ENCODE measurements around the gene NAA10. TPM values are rescaled to one million over a fixed set of nuclear protein-coding genes. Genes with fewer than 3 reads are reported as not detected.
A peak's percentile ranks its signal among the peaks of the same experiment; 100 is the strongest.

Gene NAA10
- total RNA-seq, 3 donors from 2014 or later, result 57.7 to 81.0 (median 79.2) TPM

DNA sequence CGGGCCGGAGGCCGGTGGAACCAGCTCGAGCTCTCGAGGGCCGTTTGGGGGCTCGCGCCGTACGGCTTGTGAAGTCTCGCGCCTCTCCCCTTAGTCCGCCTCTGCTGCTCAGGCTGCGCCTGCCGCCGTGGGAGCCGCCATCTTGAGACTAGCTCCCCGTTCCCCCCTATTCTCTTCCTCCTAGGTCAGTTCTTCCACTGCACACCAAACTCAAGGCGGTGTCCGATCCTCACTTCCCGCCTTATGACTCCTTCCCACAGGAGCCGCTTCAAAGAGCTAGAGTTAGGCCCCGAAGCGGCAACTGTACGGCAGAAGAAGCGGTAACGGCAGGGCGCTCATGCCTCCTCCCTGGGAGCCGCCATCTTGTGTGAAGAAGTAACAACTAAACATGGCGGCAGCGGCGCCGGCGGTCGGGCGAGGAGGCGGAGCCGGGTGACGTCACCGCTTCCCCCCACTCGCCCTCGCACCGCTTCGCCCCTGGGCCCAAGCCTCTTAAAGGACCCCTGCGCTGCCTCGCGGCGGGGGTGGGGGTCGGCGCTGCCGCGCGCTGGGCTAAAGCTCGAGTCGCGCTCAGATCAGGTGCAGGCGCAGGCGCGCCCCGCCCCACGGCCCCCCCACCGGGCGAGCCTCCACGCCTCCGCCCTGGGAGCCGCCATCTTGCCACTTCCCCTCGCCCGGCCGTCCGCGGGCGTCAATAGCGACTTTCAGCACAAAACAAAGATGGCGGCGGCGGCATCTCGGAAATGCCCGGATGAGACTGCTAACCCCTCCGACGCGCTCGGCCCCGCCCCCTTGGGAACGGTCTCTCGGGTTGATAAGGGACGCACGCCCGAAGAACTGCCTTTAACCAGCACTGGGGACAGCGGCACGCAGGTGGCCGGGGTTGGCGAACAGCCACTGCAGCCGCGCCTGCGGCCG lies 36.9 kb upstream of the NAA10 start, which contains the start of gene HCFC1:
HCFC1 (minus strand) TSS at position 369 of the 918 bp plus-strand sequence. CDS start 978 bp downstream, outside the sequence.
- Histone ChIP-seq H3K4me1 (peaks cover 0 to 15% of the 10 kb centered on the region in 2 donors), H3K27me3 (peaks cover 0 to 12% of the 10 kb centered on the region in 2 donors), H3K9me3 (no peaks in the 10 kb centered on the region), H3K4me3 (peak within 1 kb of the TSS; percentile 73 to 91 (median 82)), H3K27ac (peak within 1 kb of the TSS; percentile 99 to 100), H3K36me3 (no peaks in the 10 kb centered on the region)
- intact Hi-C loops (cut with DNase I; ENCODE audit: low total_unique reads), result no loop called here
- TF ChIP-seq POLR2A (IDR thresholded peaks at IDR 0.05), result peak; percentile 45
- peak; percentile 39 to 70 (median 46) for TF ChIP-seq POLR2AphosphoS5 (IDR thresholded peaks at IDR 0.05)
- TF ChIP-seq, protein P1, sequence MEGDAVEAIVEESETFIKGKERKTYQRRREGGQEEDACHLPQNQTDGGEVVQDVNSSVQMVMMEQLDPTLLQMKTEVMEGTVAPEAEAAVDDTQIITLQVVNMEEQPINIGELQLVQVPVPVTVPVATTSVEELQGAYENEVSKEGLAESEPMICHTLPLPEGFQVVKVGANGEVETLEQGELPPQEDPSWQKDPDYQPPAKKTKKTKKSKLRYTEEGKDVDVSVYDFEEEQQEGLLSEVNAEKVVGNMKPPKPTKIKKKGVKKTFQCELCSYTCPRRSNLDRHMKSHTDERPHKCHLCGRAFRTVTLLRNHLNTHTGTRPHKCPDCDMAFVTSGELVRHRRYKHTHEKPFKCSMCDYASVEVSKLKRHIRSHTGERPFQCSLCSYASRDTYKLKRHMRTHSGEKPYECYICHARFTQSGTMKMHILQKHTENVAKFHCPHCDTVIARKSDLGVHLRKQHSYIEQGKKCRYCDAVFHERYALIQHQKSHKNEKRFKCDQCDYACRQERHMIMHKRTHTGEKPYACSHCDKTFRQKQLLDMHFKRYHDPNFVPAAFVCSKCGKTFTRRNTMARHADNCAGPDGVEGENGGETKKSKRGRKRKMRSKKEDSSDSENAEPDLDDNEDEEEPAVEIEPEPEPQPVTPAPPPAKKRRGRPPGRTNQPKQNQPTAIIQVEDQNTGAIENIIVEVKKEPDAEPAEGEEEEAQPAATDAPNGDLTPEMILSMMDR (IDR thresholded peaks at IDR 0.05), result no peak
- peak; percentile 87 to 95 for DNase-seq (ENCODE audit: low spot score in 2 of 2)

GRCh38 chrX:153971124-153971449 lies 36.2 kb upstream of the NAA10 start:
- Histone ChIP-seq H3K27me3 (peaks cover 0 to 18% of the 10 kb centered on the region in 2 donors), H3K36me3 (no peaks in the 10 kb centered on the region), H3K9me3 (no peaks in the 10 kb centered on the region), H3K27ac (peak overlapping the region; percentile 99 to 100), H3K4me1 (peaks cover 0 to 15% of the 10 kb centered on the region in 2 donors), H3K4me3 (peak overlapping the region; percentile 73 to 91 (median 82))
- TF ChIP-seq POLR2A (IDR thresholded peaks at IDR 0.05) (no peak), POLR2AphosphoS5 (IDR thresholded peaks at IDR 0.05) (peak in 1 of 3 donors; percentile 37)
- intact Hi-C loops (cut with DNase I; ENCODE audit: low total_unique reads), result no loop called here
- peak; percentile 80 to 90 for DNase-seq (ENCODE audit: low spot score in 2 of 2)

GRCh38 chrX:153970357-153971123 lies 35.7 kb upstream of the NAA10 start:
- DNase-seq (ENCODE audit: low spot score in 2 of 2), result no peak
- Histone ChIP-seq H3K27me3 (peaks cover 0 to 22% of the 10 kb centered on the region in 2 donors), H3K27ac (peak overlapping the region; percentile 99 to 100), H3K4me1 (peaks cover 0 to 15% of the 10 kb centered on the region in 2 donors), H3K4me3 (peak overlapping the region; percentile 73 to 91 (median 82)), H3K36me3 (no peaks in the 10 kb centered on the region), H3K9me3 (no peaks in the 10 kb centered on the region)
- TF ChIP-seq POLR2A (IDR thresholded peaks at IDR 0.05) (no peak), POLR2AphosphoS5 (IDR thresholded peaks at IDR 0.05) (no peak)
- TF ChIP-seq, protein P1 (IDR thresholded peaks at IDR 0.05), result no peak
- intact Hi-C loops (cut with DNase I; ENCODE audit: low total_unique reads), result no loop called here

DNA sequence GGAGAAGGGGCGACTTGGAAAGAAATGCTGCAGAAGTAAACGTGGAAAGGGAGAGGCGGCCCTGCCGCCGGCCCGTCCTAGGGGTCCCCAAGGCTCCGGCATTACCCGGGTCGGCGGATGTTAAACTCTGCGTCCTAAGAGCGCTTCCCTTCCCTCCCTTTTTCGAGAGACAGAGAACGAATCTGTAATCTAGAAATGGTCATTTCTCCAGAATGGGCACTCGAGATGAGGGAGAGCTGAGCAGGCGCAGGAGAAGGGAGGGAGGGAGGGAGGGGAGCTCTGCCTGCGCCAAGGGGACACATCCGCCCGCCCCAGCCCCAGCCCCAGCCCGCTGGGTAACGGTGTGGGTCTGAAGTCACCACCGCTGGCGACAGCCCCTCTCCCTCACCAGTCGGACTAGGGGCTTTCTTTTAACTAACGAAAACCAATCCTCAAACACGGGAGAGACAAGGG lies 35.1 kb upstream of the NAA10 start:
- Histone ChIP-seq H3K9me3 (no peaks in the 10 kb centered on the region), H3K36me3 (no peaks in the 10 kb centered on the region), H3K27me3 (peaks cover 0 to 24% of the 10 kb centered on the region in 2 donors), H3K27ac (peak overlapping the region; percentile 99 to 100), H3K4me3 (peak overlapping the region; percentile 73 to 91 (median 82)), H3K4me1 (peaks cover 0 to 15% of the 10 kb centered on the region in 2 donors)
- intact Hi-C loops (cut with DNase I; ENCODE audit: low total_unique reads), result no loop called here
- no peak for DNase-seq (ENCODE audit: low spot score in 2 of 2)
- TF ChIP-seq, protein P1 (IDR thresholded peaks at IDR 0.05), result no peak
- TF ChIP-seq POLR2A (IDR thresholded peaks at IDR 0.05), result no peak
- no peak for TF ChIP-seq POLR2AphosphoS5 (IDR thresholded peaks at IDR 0.05)

DNA sequence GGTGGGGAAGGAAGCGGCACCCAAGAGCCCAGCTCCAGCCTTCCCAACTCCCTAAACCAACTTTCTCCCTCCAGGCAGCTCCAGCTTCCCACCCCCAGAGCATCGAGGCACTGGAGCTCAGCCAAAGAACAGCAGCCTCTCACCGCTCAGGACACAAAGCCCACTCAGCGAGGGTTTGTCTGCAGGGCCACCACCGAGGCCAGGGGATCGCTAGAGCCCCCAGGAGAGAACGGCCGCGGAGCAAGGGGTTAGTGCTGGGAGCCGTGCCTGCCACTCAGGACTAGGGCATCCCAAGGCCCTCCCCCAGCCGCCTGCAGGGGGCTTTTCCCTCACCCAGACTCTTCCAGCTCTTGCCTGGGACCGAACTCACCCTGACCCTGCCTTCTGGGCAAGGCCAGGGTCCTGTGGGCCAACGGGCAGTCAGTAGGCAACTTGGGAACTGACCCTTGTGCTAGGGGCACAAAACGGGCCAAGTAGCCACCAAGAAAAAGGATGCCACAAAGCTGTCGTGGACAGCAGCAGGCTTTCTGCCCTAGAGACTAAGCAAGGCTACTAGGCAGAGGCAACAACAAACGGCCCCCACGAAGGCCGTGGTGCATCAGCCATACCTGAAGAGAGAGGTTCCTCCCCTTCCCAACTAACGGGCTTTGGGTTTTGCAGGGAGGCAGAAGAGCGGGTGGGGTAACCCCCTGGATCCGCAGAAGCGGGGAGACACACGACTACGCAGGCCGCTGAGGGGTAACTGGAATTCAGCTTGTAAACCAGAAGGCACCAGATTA lies 34.5 kb upstream of the NAA10 start:
- TF ChIP-seq POLR2A (IDR thresholded peaks at IDR 0.05) (no peak), POLR2AphosphoS5 (IDR thresholded peaks at IDR 0.05) (no peak)
- TF ChIP-seq, protein P1 (IDR thresholded peaks at IDR 0.05), result no peak

More for the DNA sequence above, 34.5 kb upstream of the NAA10 start:
- Histone ChIP-seq H3K4me1 (peaks cover 0 to 15% of the 10 kb centered on the region in 2 donors), H3K36me3 (no peaks in the 10 kb centered on the region), H3K27ac (peak overlapping the region in 1 of 2 donors; percentile 100), H3K9me3 (no peaks in the 10 kb centered on the region), H3K27me3 (peaks cover 0 to 24% of the 10 kb centered on the region in 2 donors), H3K4me3 (peak overlapping the region; percentile 73 to 91 (median 82))
- DNase-seq (ENCODE audit: low spot score in 2 of 2), result no peak
- intact Hi-C loops (cut with DNase I; ENCODE audit: low total_unique reads), result no loop called here

All from breast epithelium (tissue), 4 donors.